WTC11 (cell line): Measurements from ENCODE around the gene STRA8.

ENCODE experiments used
- FOXP1 ChIP-seq: sonication (generic); formaldehyde crosslinking; IDR thresholded peaks from 2 replicates; pipeline ENCODE4 v1.8.0; 2022; ENCODE audit warnings: missing genetic modification reagents, mild to moderate bottlenecking, moderate library complexity, borderline replicate concordance
- GABPB1 ChIP-seq: sonication (generic); formaldehyde crosslinking; IDR thresholded peaks from 2 replicates; pipeline ENCODE4 v1.8.1; 2023; ENCODE audit warnings: mild to moderate bottlenecking, missing genetic modification reagents
- SMAD4 ChIP-seq: sonication (generic); formaldehyde crosslinking; IDR thresholded peaks from 2 replicates; pipeline ENCODE4 v1.8.0; 2022; ENCODE audit warnings: mild to moderate bottlenecking, missing genetic modification reagents
- ZNF121 ChIP-seq: sonication (generic); formaldehyde crosslinking; IDR thresholded peaks from 2 replicates; pipeline ENCODE4 v1.8.0; 2023; ENCODE audit warnings: missing genetic modification reagents
- TF ChIP-seq, protein P1 (sequence below): fragments of 200-600 bp; IDR thresholded peaks from 2 replicates; pipeline ENCODE4 v1.8.0; 2022; ENCODE audit warnings: antibody characterized with exemption

- TF ChIP-seq, protein P1, sequence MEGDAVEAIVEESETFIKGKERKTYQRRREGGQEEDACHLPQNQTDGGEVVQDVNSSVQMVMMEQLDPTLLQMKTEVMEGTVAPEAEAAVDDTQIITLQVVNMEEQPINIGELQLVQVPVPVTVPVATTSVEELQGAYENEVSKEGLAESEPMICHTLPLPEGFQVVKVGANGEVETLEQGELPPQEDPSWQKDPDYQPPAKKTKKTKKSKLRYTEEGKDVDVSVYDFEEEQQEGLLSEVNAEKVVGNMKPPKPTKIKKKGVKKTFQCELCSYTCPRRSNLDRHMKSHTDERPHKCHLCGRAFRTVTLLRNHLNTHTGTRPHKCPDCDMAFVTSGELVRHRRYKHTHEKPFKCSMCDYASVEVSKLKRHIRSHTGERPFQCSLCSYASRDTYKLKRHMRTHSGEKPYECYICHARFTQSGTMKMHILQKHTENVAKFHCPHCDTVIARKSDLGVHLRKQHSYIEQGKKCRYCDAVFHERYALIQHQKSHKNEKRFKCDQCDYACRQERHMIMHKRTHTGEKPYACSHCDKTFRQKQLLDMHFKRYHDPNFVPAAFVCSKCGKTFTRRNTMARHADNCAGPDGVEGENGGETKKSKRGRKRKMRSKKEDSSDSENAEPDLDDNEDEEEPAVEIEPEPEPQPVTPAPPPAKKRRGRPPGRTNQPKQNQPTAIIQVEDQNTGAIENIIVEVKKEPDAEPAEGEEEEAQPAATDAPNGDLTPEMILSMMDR = no peak
- TF ChIP-seq ZNF121 (CRISPR knock-in tag) = no peak
- TF ChIP-seq FOXP1 (CRISPR knock-in tag) = no peak
- TF ChIP-seq SMAD4 = no peak
- TF ChIP-seq GABPB1 (CRISPR knock-in tag) = no peak
Measured at GRCh38 chr7:135240441-135240840, 6.8 kb downstream of the STRA8 start.
